ENCODE results near the gene IGFBP6. TPM values are rescaled to one million over a fixed set of nuclear protein-coding genes. Genes with fewer than 3 reads are reported as not detected.

The IGFBP6 gene
- total RNA-seq, 1 donor from 2014 or later: 21.5 TPM

Other genes starting within 250 kb of the IGFBP6 start
- gene KRT78, start 248.7 kb upstream of the IGFBP6 start, total RNA-seq: not detected in 2 replicates
- gene KRT8, start 192.6 kb upstream of the IGFBP6 start, total RNA-seq: 43.1 and 79.8 TPM in 2 replicates
- 297 and 429 TPM in 2 replicates for gene KRT18, start 148.5 kb upstream of the IGFBP6 start, total RNA-seq
- 250 and 312 TPM in 2 replicates for gene EIF4B, start 91.2 kb upstream of the IGFBP6 start, total RNA-seq
- 38.5 and 66.7 TPM in 2 replicates for gene TNS2, start 47.6 kb upstream of the IGFBP6 start, total RNA-seq
- gene SPRYD3, start 18.3 kb upstream of the IGFBP6 start, total RNA-seq: 27.0 and 32.7 TPM in 2 replicates
- not detected in 2 replicates for gene SOAT2, start 5.8 kb downstream of the IGFBP6 start, total RNA-seq
- gene ZNF740, start 83.1 kb downstream of the IGFBP6 start, total RNA-seq: 9.2 and 10.9 TPM in 2 replicates
- gene CSAD, start 83.3 kb downstream of the IGFBP6 start, total RNA-seq: 5.7 and 17.3 TPM in 2 replicates
- gene ITGB7, start 109.6 kb downstream of the IGFBP6 start, total RNA-seq: not detected in 2 replicates
- gene RARG, start 134.5 kb downstream of the IGFBP6 start, total RNA-seq: 9.8 and 16.7 TPM in 2 replicates
- 2.6 and 4.8 TPM in 2 replicates for gene ESPL1, start 170.6 kb downstream of the IGFBP6 start, total RNA-seq
- 344 and 417 TPM in 2 replicates for gene PFDN5, start 197.9 kb downstream of the IGFBP6 start, total RNA-seq
- gene MYG1, start 202.0 kb downstream of the IGFBP6 start, total RNA-seq: 41.4 and 55.0 TPM in 2 replicates
- 51.8 and 56.7 TPM in 2 replicates for gene AAAS, start 223.9 kb downstream of the IGFBP6 start, total RNA-seq
- not detected in 2 replicates for gene SP7, start 238.7 kb downstream of the IGFBP6 start, total RNA-seq

All from glomerular endothelial cell (primary cell).